GM10847 (cell line): Measurements from ENCODE around the gene TMPRSS4.

Source experiments
- POLR2A ChIP-seq: IDR thresholded peaks from 2 replicates; pipeline ENCODE4 v1.6.1; 2011; ENCODE audit not compliant: insufficient read length; ENCODE audit errors: extremely low read depth

The TMPRSS4 gene

GRCh38 chr11:118076754-118077281 lies at the start of gene TMPRSS4:
Gene TMPRSS4, plus strand, starts transcription at chr11:118077078. Its CDS starts 225 bp downstream, at chr11:118077303.
- TF ChIP-seq POLR2A: no peak

GRCh38 chr11:118027694-118028093 lies 49.2 kb upstream of the TMPRSS4 start:
- TF ChIP-seq POLR2A: no peak

GRCh38 chr11:118028626-118029025 lies 48.3 kb upstream of the TMPRSS4 start:
- TF ChIP-seq POLR2A: no peak

GRCh38 chr11:118033443-118033842 lies 43.4 kb upstream of the TMPRSS4 start:
- no peak for TF ChIP-seq POLR2A

- TF ChIP-seq POLR2A: no peak
These were observed 34.7 kb upstream of the TMPRSS4 start for GRCh38 chr11:118042141-118042540.

GRCh38 chr11:118042796-118043195 lies 34.1 kb upstream of the TMPRSS4 start:
- TF ChIP-seq POLR2A: no peak

- no peak for TF ChIP-seq POLR2A
These were observed 31.7 kb upstream of the TMPRSS4 start for GRCh38 chr11:118045191-118045590.

GRCh38 chr11:118046051-118046963 lies 30.6 kb upstream of the TMPRSS4 start:
- TF ChIP-seq POLR2A: no peak

- TF ChIP-seq POLR2A: no peak
These were observed 29.7 kb upstream of the TMPRSS4 start for GRCh38 chr11:118046964-118047700.

- no peak for TF ChIP-seq POLR2A
These were observed 29.1 kb upstream of the TMPRSS4 start for GRCh38 chr11:118047749-118048148.

GRCh38 chr11:118048472-118049370 lies 28.2 kb upstream of the TMPRSS4 start:
- TF ChIP-seq POLR2A: no peak

- no peak for TF ChIP-seq POLR2A
These were observed 27.1 kb upstream of the TMPRSS4 start for GRCh38 chr11:118049771-118050170.

GRCh38 chr11:118050208-118050891 lies 26.5 kb upstream of the TMPRSS4 start:
- TF ChIP-seq POLR2A: no peak

GRCh38 chr11:118051136-118051610 lies 25.7 kb upstream of the TMPRSS4 start:
- no peak for TF ChIP-seq POLR2A

GRCh38 chr11:118051611-118052461 lies 25.0 kb upstream of the TMPRSS4 start:
- TF ChIP-seq POLR2A: no peak
